Mammary epithelial cell (primary cell): ENCODE measurements around the gene ZNF584.

Experiments
- CTCF ChIP-seq, 2 donors: IDR thresholded peaks in 1 of 2; conservative IDR thresholded peaks in 1 of 2; 2 replicates each; pipeline ENCODE4 v1.5.1; 2011 to 2012; ENCODE audit warnings: inconsistent platforms in 2 of 2, low read length in 2 of 2, mild to moderate bottlenecking in 2 of 2, control low read depth in 1 of 2, low read depth in 1 of 2; ENCODE audit not compliant: insufficient read depth in 1 of 2; ENCODE audit errors: extremely low read depth in 1 of 2
- EZH2 ChIP-seq: IDR thresholded peaks from 2 replicates; pipeline ENCODE4 v1.6.1; 2012; ENCODE audit warnings: low read length, inconsistent platforms, borderline replicate concordance

- TF ChIP-seq EZH2 (no peak), CTCF (conservative IDR thresholded peaks at IDR 0.05 in 1 of 2, IDR thresholded peaks at IDR 0.05 in 1 of 2; ENCODE audit: extremely low read depth in 1 of 2, insufficient read depth in 1 of 2, low read depth in 1 of 2, low read length in 2 of 2) (no peak)
These were observed 20.9 kb upstream of the ZNF584 start for GRCh38 chr19:58387338-58388174.
